Stimulated activated CD4-positive, alpha-beta T cell treated with anti-CD3 and anti-CD28 coated beads, Interleukin-2, amount 100 ng/mL, for 24 hours (primary cell): Measurements from ENCODE around the gene GAPT.
A peak's percentile ranks its signal among the peaks of the same experiment; 100 is the strongest.

ENCODE experiments used
- DNase-seq, 2 donors: peaks; one replicate each; pipeline ENCODE4 v3.0.0-alpha.2; 2020

Gene GAPT

GRCh38 chr5:58491216-58491892, at the start of gene GAPT:
Gene GAPT (plus strand): TSS chr5:58491435. CDS start chr5:58494537, 3,102 bp downstream.
- DNase-seq, result no peak

- no peak for DNase-seq
Observed at GRCh38 chr5:58444805-58445204, 46.4 kb upstream of the GAPT start.

GRCh38 chr5:58446024-58446423, 45.2 kb upstream of the GAPT start:
- no peak for DNase-seq

GRCh38 chr5:58447226-58447625, 44.0 kb upstream of the GAPT start:
- DNase-seq, result no peak

GRCh38 chr5:58450018-58450417, 41.2 kb upstream of the GAPT start:
- no peak for DNase-seq

GRCh38 chr5:58450811-58451629, 40.2 kb upstream of the GAPT start:
- no peak for DNase-seq

- no peak for DNase-seq
Observed at GRCh38 chr5:58451732-58452565, 39.3 kb upstream of the GAPT start.

- DNase-seq, result no peak
Observed at GRCh38 chr5:58452566-58453258, 38.5 kb upstream of the GAPT start.

- no peak for DNase-seq
Observed at GRCh38 chr5:58453306-58453705, 37.9 kb upstream of the GAPT start.

GRCh38 chr5:58454025-58454424, 37.2 kb upstream of the GAPT start:
- no peak for DNase-seq

GRCh38 chr5:58455066-58455465, 36.2 kb upstream of the GAPT start:
- DNase-seq, result no peak

- DNase-seq, result no peak
Observed at GRCh38 chr5:58455480-58455879, 35.8 kb upstream of the GAPT start.

- no peak for DNase-seq
Observed at GRCh38 chr5:58456026-58456425, 35.2 kb upstream of the GAPT start.

GRCh38 chr5:58456486-58456885, 34.7 kb upstream of the GAPT start:
- DNase-seq, result no peak

- no peak for DNase-seq
Observed at GRCh38 chr5:58457050-58457449, 34.2 kb upstream of the GAPT start.

- DNase-seq, result no peak
Observed at GRCh38 chr5:58458141-58458742, 33.0 kb upstream of the GAPT start.

GRCh38 chr5:58458743-58459145, 32.5 kb upstream of the GAPT start:
- no peak for DNase-seq

- peak; percentile 10 to 21 for DNase-seq
Observed at GRCh38 chr5:58459146-58460001, 31.9 kb upstream of the GAPT start.

GRCh38 chr5:58460002-58460731, 31.1 kb upstream of the GAPT start, which contains the start of gene PLK2:
Gene PLK2 (minus strand): TSS chr5:58460086. CDS start chr5:58459959, 127 bp downstream.
- peak; percentile 87 to 91 for DNase-seq

- DNase-seq, result peak; percentile 91 to 94
Observed at GRCh38 chr5:58460732-58461286, 30.4 kb upstream of the GAPT start.
